Measurements from ENCODE around the gene DDX17. TPM values are rescaled to one million over a fixed set of nuclear protein-coding genes. Genes with fewer than 3 reads are reported as not detected.

DDX17 gene
- total and polyA plus RNA-seq, 8 donors = 164 to 331 (median 206) TPM

GRCh38 chr22:38531251-38531938 is 25.3 kb upstream of the DDX17 start:
- FAIRE-seq (no peak), ATAC-seq (no peak), DNase-seq (no peak)
- Histone ChIP-seq H3K36me3 (no peaks in the 10 kb centered on the region), H3K4me3 (no peak overlapping the region), H3K27ac (no peak overlapping the region), H3K27me3 (no peaks in the 10 kb centered on the region), H3K4me1 (no peaks in the 10 kb centered on the region), H3K9me3 (no peaks in the 10 kb centered on the region)
- intact Hi-C loops (cut with DNase I) = no loop called here
- 94% methylated on average over 4 of the region's 4 CpGs for WGBS, 2 donors
- TF ChIP-seq CTCF (IDR thresholded peaks at IDR 0.05) = no peak

- WGBS, 2 donors = 75 to 88% methylated on average over 3 of the region's 3 CpGs
These were observed 18.3 kb upstream of the DDX17 start for GRCh38 chr22:38524429-38524828.

GRCh38 chr22:38523479-38523878 is 17.4 kb upstream of the DDX17 start:
- DNase-seq (no peak), ATAC-seq (no peak), FAIRE-seq (no peak)
- no peaks in the 10 kb centered on the region for H3K36me3 ChIP-seq
- no peaks in the 10 kb centered on the region for H3K4me1 ChIP-seq
- no peaks in the 10 kb centered on the region for H3K27me3 ChIP-seq
- H3K9me3 ChIP-seq = no peaks in the 10 kb centered on the region
- intact Hi-C loops (cut with DNase I) = no loop called here
- no peak overlapping the region for H3K27ac ChIP-seq
- H3K4me3 ChIP-seq = no peak overlapping the region
- 91 to 97% methylated on average over 5 of the region's 5 CpGs for WGBS, 2 donors
- TF ChIP-seq CTCF (IDR thresholded peaks at IDR 0.05) = no peak

More at GRCh38 chr22:38524429-38524828, 18.3 kb upstream of the DDX17 start:
- no peaks in the 10 kb centered on the region for H3K36me3 ChIP-seq
- FAIRE-seq = no peak
- ATAC-seq = no peak
- H3K27me3 ChIP-seq = no peaks in the 10 kb centered on the region
- H3K4me3 ChIP-seq = no peak overlapping the region
- H3K9me3 ChIP-seq = no peaks in the 10 kb centered on the region
- H3K27ac ChIP-seq = no peak overlapping the region
- intact Hi-C loops (cut with DNase I) = no loop called here
- no peak for TF ChIP-seq CTCF (IDR thresholded peaks at IDR 0.05)
- DNase-seq = no peak
- no peaks in the 10 kb centered on the region for H3K4me1 ChIP-seq

- 83 to 92% methylated on average over 3 of the region's 3 CpGs for WGBS, 2 donors
- H3K9me3 ChIP-seq = no peaks in the 10 kb centered on the region
- DNase-seq (no peak), FAIRE-seq (no peak), ATAC-seq (no peak)
- no peaks in the 10 kb centered on the region for H3K36me3 ChIP-seq
- H3K27me3 ChIP-seq = no peaks in the 10 kb centered on the region
- H3K27ac ChIP-seq = no peak overlapping the region
- H3K4me1 ChIP-seq = no peaks in the 10 kb centered on the region
- no peak overlapping the region for H3K4me3 ChIP-seq
- intact Hi-C loops (cut with DNase I) = no loop called here
- no peak for TF ChIP-seq CTCF (IDR thresholded peaks at IDR 0.05)
These were observed 16.9 kb upstream of the DDX17 start for GRCh38 chr22:38523029-38523428.

GRCh38 chr22:38519453-38520250 is 13.5 kb upstream of the DDX17 start:
- FAIRE-seq (no peak), ATAC-seq (no peak), DNase-seq (no peak)
- H3K4me1 ChIP-seq = no peaks in the 10 kb centered on the region
- 92 to 93% methylated on average over 2 of the region's 2 CpGs for WGBS, 2 donors
- no peaks in the 10 kb centered on the region for H3K27me3 ChIP-seq
- intact Hi-C loops (cut with DNase I) = no loop called here
- no peak for TF ChIP-seq CTCF (IDR thresholded peaks at IDR 0.05)
- H3K36me3 ChIP-seq = no peaks in the 10 kb centered on the region
- no peaks in the 10 kb centered on the region for H3K9me3 ChIP-seq
- H3K4me3 ChIP-seq = no peak overlapping the region
- no peak overlapping the region for H3K27ac ChIP-seq

All from pancreas (tissue), 10 donors.